CD4-positive, alpha-beta T cell treated with Interleukin-1 beta for 1 hour (primary cell): ENCODE results near the gene ASPSCR1.

Experiments
- DNase-seq, 2 donors: peaks; one replicate each; pipeline ENCODE4 v3.0.0-alpha.2; 2020 to 2022

The ASPSCR1 gene

DNA sequence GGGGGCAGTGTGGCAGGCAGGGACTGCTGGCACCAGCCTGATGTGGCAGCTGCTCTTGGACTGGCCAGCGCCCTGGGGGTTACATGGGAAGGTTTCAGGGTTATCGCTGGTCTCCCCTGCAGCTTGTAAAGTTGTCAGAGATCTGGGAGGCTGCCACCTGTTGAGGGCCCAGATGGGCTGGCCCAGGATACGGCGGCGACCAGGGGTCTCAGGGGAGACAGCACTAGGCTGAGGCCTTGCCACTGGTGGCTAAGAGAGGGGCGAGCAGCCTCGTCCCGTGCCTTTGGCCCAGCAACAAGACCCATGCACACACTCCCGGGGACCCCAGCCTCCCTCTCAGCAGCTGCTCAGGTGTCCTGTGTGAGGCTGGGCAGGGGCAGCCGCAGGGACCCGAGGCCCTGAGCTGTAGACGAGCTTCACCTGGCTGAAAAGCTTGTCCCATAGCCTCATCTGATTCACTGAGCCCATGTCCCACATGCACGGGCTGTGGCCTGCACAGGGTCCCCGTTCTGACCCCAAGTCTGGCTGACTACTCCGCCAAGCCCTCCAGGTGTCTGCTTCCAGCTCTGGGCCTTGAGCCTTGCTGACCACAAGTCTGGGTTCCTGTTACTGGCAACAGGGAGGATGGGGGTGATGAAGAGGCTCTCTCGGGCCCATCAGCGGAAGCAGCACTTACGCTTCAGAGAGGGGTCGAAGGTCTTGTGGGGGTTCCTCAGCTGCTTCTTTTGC, 82.0 kb downstream of the ASPSCR1 start:
- DNase-seq, result no peak

DNA sequence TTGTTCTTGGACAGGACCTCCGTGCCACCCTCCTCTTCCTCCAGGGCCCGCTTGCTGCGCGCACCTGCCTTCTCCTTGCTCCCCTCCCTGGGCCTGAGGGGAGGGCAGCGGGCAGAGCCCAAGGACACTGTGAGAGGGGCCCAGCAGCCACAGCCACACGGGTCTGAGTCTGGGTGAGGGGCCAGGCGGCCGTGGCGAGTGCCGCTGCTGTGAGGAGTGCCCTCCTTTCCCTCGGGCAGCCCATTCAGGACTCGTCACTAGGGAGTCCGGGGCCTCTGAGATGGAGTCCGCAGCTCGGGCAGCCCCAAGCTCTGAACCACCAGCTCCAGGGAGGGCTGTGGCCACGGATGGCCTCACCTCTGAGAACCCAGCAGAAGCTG, 82.6 kb downstream of the ASPSCR1 start:
- DNase-seq, result no peak

DNA sequence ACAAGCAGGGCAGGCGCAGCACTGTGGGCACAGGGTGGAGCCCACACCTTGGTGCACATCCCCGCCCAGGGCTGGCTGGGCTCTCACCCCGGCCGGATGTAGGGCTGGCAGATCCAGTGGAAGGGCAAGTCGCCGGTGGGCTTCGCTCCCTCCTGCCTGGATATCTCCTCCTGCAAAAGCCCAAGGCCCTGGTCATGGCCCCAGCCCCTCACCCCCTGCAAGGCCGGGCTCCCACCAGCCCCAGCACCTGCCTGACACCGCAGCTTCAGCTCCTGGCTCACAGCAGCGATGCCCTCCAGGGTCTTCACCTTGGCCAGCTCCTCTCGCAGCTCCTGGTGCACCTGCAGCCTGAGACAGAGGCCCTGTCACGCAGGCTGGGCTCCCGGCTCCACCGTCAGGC, 83.2 kb downstream of the ASPSCR1 start:
- DNase-seq, result no peak

- DNase-seq, result no peak
Observed at GRCh38 chr17:82061047-82061925, 83.9 kb downstream of the ASPSCR1 start.

GRCh38 chr17:82062076-82062983, 84.9 kb downstream of the ASPSCR1 start:
- DNase-seq, result no peak

DNA sequence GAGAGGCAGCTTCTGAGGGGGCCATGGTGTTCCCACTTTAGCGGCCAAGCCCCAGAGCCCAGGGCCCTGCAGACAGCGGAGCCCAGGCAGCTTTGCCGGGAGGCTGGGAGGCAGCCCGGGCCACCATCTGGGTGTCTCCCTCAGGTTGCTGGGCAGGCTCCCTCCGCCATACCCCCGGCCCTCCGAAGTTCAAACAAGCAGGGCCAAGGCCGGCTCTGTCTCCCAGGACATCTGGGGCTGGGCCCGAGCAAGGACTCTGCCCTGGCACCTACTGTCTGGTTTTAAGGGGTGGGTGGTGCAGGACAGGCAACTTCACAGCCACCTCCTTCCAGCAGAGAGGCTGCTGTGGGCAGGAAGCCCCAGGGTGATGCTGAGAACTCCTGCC, 85.5 kb downstream of the ASPSCR1 start:
- no peak for DNase-seq

- no peak for DNase-seq
Observed at GRCh38 chr17:82063424-82064415, 86.3 kb downstream of the ASPSCR1 start.

DNA sequence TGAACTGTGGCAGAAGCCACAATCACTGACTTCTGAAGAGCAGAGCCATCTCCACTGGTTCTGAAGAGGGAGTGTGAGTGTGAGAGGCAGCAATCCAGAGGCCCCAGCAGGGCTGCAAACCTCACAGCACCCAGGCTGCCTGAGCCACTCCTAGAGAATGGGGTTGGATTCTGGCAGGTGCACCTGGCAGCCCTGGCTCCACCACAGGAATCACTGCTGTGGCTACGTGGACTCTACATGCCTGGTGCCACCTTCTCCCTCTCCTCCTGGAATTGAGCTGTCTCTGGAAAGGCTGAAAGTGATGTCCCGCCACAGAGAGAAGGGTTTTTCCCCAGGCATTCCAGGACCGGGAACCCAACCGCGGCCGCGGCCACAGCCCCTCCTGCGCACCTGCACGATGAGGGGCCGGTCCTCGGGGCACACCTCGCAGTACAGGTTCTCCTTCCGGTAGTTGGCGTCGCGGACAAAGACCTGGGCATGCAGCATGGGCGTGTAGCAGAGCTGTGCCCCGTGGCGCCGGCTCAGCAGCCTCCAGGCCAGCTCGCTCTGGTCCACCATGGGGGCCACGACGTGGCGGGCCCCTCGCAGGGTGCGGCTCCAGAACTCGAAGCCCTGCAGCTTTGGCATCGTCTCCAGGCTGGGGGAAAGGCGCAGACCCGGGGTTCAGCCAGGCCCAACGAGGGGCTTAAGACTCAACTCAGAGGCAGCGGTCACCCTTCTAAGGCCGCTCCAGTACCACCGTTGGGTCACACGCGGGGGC, 87.2 kb downstream of the ASPSCR1 start:
- DNase-seq, result no peak

DNA sequence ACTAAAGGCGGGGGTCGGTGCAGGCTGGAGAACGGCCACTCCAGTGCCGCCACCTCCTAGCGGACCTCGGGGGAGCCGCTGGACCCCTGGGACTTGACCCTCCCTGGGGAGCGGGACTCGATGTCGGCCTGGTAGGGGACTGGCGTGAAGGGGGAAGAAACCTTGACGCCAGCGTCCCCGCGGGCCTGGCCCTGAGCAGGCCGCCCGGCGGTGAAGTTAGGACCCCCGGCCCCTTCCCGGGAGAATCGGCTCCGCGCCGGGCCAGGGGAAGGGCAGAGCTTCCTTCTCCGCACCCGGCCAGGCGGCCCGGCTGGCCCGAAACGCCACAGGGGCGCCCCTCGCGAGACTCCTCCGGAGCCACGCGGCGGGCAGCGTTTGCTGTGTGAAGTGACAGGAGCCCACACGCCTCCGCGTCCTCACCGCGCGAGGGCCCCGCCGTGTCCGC, 87.8 kb downstream of the ASPSCR1 start:
- DNase-seq, result peak in 1 of 2 donors; percentile 18

DNA sequence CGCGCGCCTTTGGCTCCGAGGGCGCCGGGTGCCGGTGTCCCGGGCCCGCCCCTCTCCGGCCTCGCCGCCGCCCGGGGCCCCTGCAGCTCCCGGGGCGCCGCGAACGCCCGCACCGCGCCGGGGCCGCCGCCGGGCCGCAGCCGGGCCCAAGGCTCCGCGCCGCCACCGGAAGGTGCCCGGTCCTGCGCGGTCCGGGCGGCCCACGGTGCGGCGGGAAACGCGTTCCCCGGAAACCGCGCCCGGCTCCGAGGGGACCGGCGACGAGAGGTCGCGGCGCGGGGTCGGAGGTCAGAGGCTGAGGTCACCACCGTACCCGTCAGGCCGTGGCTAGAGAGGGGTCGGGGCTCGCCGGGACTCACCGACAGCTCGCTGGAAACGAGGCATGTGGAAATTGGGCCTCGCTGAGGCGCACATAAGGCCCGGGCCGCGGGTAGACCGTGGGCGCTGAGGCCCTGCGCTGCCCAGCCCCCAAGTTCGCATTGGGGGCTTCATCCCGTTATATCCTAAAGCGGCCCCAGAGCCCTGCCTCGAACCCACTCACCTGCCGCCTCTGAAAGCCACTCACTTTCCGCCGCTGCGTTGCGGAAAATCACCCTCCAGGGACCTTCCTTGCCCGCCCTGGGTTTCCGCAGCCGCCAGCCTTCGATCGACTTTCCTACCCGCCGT, 88.3 kb downstream of the ASPSCR1 start, which contains the start of gene DUS1L:
DUS1L (minus strand) TSS at position 167 of the 666 bp plus-strand sequence. CDS start 745 bp downstream, outside the sequence.
- peak; percentile 68 to 79 for DNase-seq
